ENCODE data around the gene ADCY3. TPM values are rescaled to one million over a fixed set of nuclear protein-coding genes. Genes with fewer than 3 reads are reported as not detected.

Gene ADCY3
- polyA plus RNA-seq, 3 donors = 2.5 to 9.3 (median 3.5) TPM

- peaks cover 42% of the 10 kb centered on the region for H3K79me2 ChIP-seq (ENCODE audit: insufficient read depth, low read length)
- WGBS (ENCODE audit: insufficient coverage) = no CpG with 5 or more reads among the region's 4 CpGs
Measured at GRCh38 chr2:24814516-24814915, 105.5 kb downstream of the ADCY3 start.

GRCh38 chr2:24813691-24814137 is 106.3 kb downstream of the ADCY3 start:
- Histone ChIP-seq H3K79me2 (ENCODE audit: insufficient read depth, low read length) (peaks cover 50% of the 10 kb centered on the region), H3K27ac (ENCODE audit: low read depth in 1 of 2, low read length in 2 of 2) (no peak overlapping the region), H3K4me3 (replicated peaks in 1 of 3; ENCODE audit: low read depth in 2 of 3, low read length in 3 of 3) (no peak overlapping the region), H2AFZ (ENCODE audit: insufficient read depth, low read depth, low read length, poor library complexity, severe bottlenecking) (no peak overlapping the region), H4K20me1 (ENCODE audit: insufficient read depth, low read length) (no peaks in the 10 kb centered on the region), H3K9ac (ENCODE audit: insufficient read depth, low read length, poor library complexity, severe bottlenecking) (no peak overlapping the region), H3K4me1 (ENCODE audit: control insufficient read depth in 1 of 2, insufficient read depth in 2 of 2, low read length in 2 of 2) (peaks cover 11 to 15% of the 10 kb centered on the region in 2 donors), H3K27me3 (ENCODE audit: control insufficient read depth in 2 of 2, insufficient read depth in 2 of 2, low read length in 2 of 2) (no peaks in the 10 kb centered on the region), H3K4me2 (replicated peaks; ENCODE audit: extremely low read depth, low read length, poor library complexity, severe bottlenecking) (no peak overlapping the region), H3K9me3 (replicated peaks in 1 of 2; ENCODE audit: control insufficient read depth in 1 of 2, insufficient read depth in 1 of 2, low read length in 2 of 2) (no peaks in the 10 kb centered on the region), H3K36me3 (replicated peaks in 1 of 2; ENCODE audit: control insufficient read depth in 1 of 2, insufficient read depth in 2 of 2, low read length in 2 of 2) (peaks cover 14 to 47% of the 10 kb centered on the region in 2 donors)
- H3K27me3 Mint-ChIP-seq (ENCODE audit: low read depth in 3 of 3) = no peaks in the 10 kb centered on the region
- H3K4me3 Mint-ChIP-seq = no peak overlapping the region
- peak overlapping the region in 2 of 7 donors; percentile 19 for H3K27ac Mint-ChIP-seq
- 94% methylated on average over 4 of the region's 4 CpGs for WGBS (ENCODE audit: insufficient coverage)
- TF ChIP-seq CTCF (IDR thresholded peaks at IDR 0.05) = no peak
- no peaks in the 10 kb centered on the region for H3K9me3 Mint-ChIP-seq
- intact Hi-C loops (cut with micrococcal nuclease) = no loop called here
- H3K4me1 Mint-ChIP-seq = peaks cover 16% of the 10 kb centered on the region
- H3K36me3 Mint-ChIP-seq = peaks cover 32 to 67% of the 10 kb centered on the region in 2 donors
- no peak for DNase-seq

More at GRCh38 chr2:24814516-24814915, 105.5 kb downstream of the ADCY3 start:
- H3K9ac ChIP-seq (ENCODE audit: insufficient read depth, low read length, poor library complexity, severe bottlenecking) = no peak overlapping the region
- Mint-ChIP-seq H3K27me3 (ENCODE audit: low read depth in 3 of 3) (no peaks in the 10 kb centered on the region), H3K27ac (peak overlapping the region in 1 of 7 donors; percentile 68), H3K36me3 (peaks cover 32 to 68% of the 10 kb centered on the region in 2 donors), H3K4me3 (no peak overlapping the region), H3K4me1 (peaks cover 23% of the 10 kb centered on the region), H3K9me3 (no peaks in the 10 kb centered on the region)
- intact Hi-C loops (cut with micrococcal nuclease) = no loop called here
- no peak overlapping the region for H2AFZ ChIP-seq (ENCODE audit: insufficient read depth, low read depth, low read length, poor library complexity, severe bottlenecking)
- no peak for TF ChIP-seq CTCF (IDR thresholded peaks at IDR 0.05)
- H3K4me1 ChIP-seq (ENCODE audit: control insufficient read depth in 1 of 2, insufficient read depth in 2 of 2, low read length in 2 of 2) = peaks cover 17 to 21% of the 10 kb centered on the region in 2 donors
- no peaks in the 10 kb centered on the region for H4K20me1 ChIP-seq (ENCODE audit: insufficient read depth, low read length)
- H3K9me3 ChIP-seq (replicated peaks in 1 of 2; ENCODE audit: control insufficient read depth in 1 of 2, insufficient read depth in 1 of 2, low read length in 2 of 2) = no peaks in the 10 kb centered on the region
- H3K4me2 ChIP-seq (replicated peaks; ENCODE audit: extremely low read depth, low read length, poor library complexity, severe bottlenecking) = no peak overlapping the region
- H3K36me3 ChIP-seq (replicated peaks in 1 of 2; ENCODE audit: control insufficient read depth in 1 of 2, insufficient read depth in 2 of 2, low read length in 2 of 2) = peaks cover 17 to 52% of the 10 kb centered on the region in 2 donors
- no peak overlapping the region for H3K27ac ChIP-seq (ENCODE audit: low read depth in 1 of 2, low read length in 2 of 2)
- no peaks in the 10 kb centered on the region for H3K27me3 ChIP-seq (ENCODE audit: control insufficient read depth in 2 of 2, insufficient read depth in 2 of 2, low read length in 2 of 2)
- no peak overlapping the region for H3K4me3 ChIP-seq (replicated peaks in 1 of 3; ENCODE audit: low read depth in 2 of 3, low read length in 3 of 3)
- no peak for DNase-seq
